Panc1 (cell line): Measurements from ENCODE around the gene MMAB. TPM values are rescaled to one million over a fixed set of nuclear protein-coding genes. Genes with fewer than 3 reads are reported as not detected.

Experiments used
- ATAC-seq: fragments of 200-7000 bp; cut with Tn5 transposase; 2 replicates; pipeline ENCODE4 v1.9.1; 2020; ENCODE audit warnings: mild to moderate bottlenecking, moderate library complexity
- BruUV-seq: library from RNA; stranded (reverse); fragments of 400-500 nt; replicated peaks from 2 replicates; lab custom pipeline; 2021; lab: Mats Ljungman, UMichigan
- CTCF ChIA-PET: fragments of 300-600 bp; sonication (Branson Sonifier 250); formaldehyde crosslinking; loops from one replicate; lab custom pipeline; 2022; ENCODE audit warnings: antibody characterized with exemption; lab: Charles Lee
- POLR2A ChIA-PET: fragments of 300-600 bp; sonication (Branson Sonifier 250); formaldehyde crosslinking; loops from one replicate; lab custom pipeline; 2022; ENCODE audit warnings: antibody characterized with exemption; lab: Charles Lee
- DNase-seq: peaks from one replicate; pipeline ENCODE4 v3.0.0-alpha.2; 2010; ENCODE audit warnings: low read depth, low spot score
- H3K27ac ChIP-seq: 2 replicates; pipeline ENCODE4 v1.5.1; 2011; ENCODE audit warnings: mild to moderate bottlenecking, low read length, inconsistent platforms
- H3K27me3 ChIP-seq: fragments of 200-500 bp; sonication (Bioruptor generic); 2 replicates; pipeline ENCODE4 v1.6.0; 2014; ENCODE audit warnings: low read length, inconsistent platforms; ENCODE audit not compliant: control insufficient read depth, insufficient read depth
- H3K36me3 ChIP-seq: fragments of 200-500 bp; sonication (Bioruptor generic); 2 replicates; pipeline ENCODE4 v1.5.1; 2014; ENCODE audit warnings: inconsistent platforms, mild to moderate bottlenecking, low read length, moderate library complexity; ENCODE audit not compliant: control insufficient read depth, insufficient read depth
- H3K4me1 ChIP-seq: 2 replicates; pipeline ENCODE4 v1.5.1; 2011; ENCODE audit warnings: inconsistent platforms, mild to moderate bottlenecking, low read length, moderate library complexity; ENCODE audit not compliant: control insufficient read depth, insufficient read depth
- H3K4me3 ChIP-seq, 2 experiments: 2 replicates each; pipeline ENCODE4 v1.5.1; 2011 to 2012; ENCODE audit warnings: low read depth in 2 of 2, low read length in 2 of 2, mild to moderate bottlenecking in 2 of 2, inconsistent platforms in 1 of 2, moderate library complexity in 1 of 2
- H3K9me3 ChIP-seq: fragments of 200-500 bp; sonication (Bioruptor generic); 2 replicates; pipeline ENCODE4 v1.5.1; 2014; ENCODE audit warnings: low read depth, mild to moderate bottlenecking, inconsistent platforms, low read length, moderate library complexity; ENCODE audit not compliant: control insufficient read depth, insufficient read depth
- CTCF ChIP-seq: fragments of 450-650 bp; IDR thresholded peaks from 2 replicates; pipeline ENCODE4 v1.5.1; 2017; ENCODE audit warnings: mild to moderate bottlenecking
- POLR2AphosphoS5 ChIP-seq: IDR thresholded peaks from 2 replicates; pipeline ENCODE4 v1.6.1; 2012; ENCODE audit warnings: mild to moderate bottlenecking, low read depth, low read length, moderate library complexity
- REST ChIP-seq, 2 experiments: IDR thresholded peaks; 2 replicates each; pipeline ENCODE4 v1.6.1; 2011 to 2012; ENCODE audit warnings: low read depth in 2 of 2, control low read depth in 1 of 2, low read length in 1 of 2, mild to moderate bottlenecking in 1 of 2, moderate library complexity in 1 of 2; ENCODE audit not compliant: insufficient read depth in 1 of 2
- SIN3A ChIP-seq: IDR thresholded peaks from 2 replicates; pipeline ENCODE4 v1.6.1; 2012; ENCODE audit warnings: low read depth, mild to moderate bottlenecking, low read length, moderate library complexity, borderline replicate concordance; ENCODE audit not compliant: insufficient read depth
- TCF7L2 ChIP-seq: IDR thresholded peaks from 2 replicates; pipeline ENCODE4 v1.6.1; 2011; ENCODE audit warnings: mild to moderate bottlenecking, low read depth, low read length, inconsistent platforms
- in situ Hi-C: cut with HindIII; loops from 2 replicates; pipeline ENCODE4 v1.10.0; 2016; ENCODE audit warnings: low sequenced_read_pairs, low pct_unique_long_range_greater_than_20kb
- intact Hi-C: fragments of 100-400 bp; cut with micrococcal nuclease; formaldehyde crosslinking; loops from one replicate; pipeline ENCODE4 v1.10.0; 2022; ENCODE audit not compliant: unreplicated experiment
- total RNA-seq: library from RNA; stranded (reverse); gene quantifications from one replicate; pipeline ENCODE4 v1.2.1, GENCODE V29; 2021; ENCODE audit not compliant: unreplicated experiment

The MMAB gene
- total RNA-seq, 1 experiment from 2014 or later: 58.6 TPM

- ATAC-seq: no peak
- Histone ChIP-seq H3K4me3 (no peak overlapping the region), H3K27ac (no peak overlapping the region), H3K4me1 (no peaks in the 10 kb centered on the region), H3K36me3 (no peaks in the 10 kb centered on the region), H3K9me3 (no peaks in the 10 kb centered on the region), H3K27me3 (peaks cover 4% of the 10 kb centered on the region; the same call in 1 of the 2 replicates)
- POLR2A ChIA-PET: interaction anchor here (0.6 to 0.7 kb wide), 2 partner anchors 36 to 803 kb away, joined by 3 to 15 read pairs; no protein-coding TSS in a partner anchor
- no peak for DNase-seq
- BruUV-seq: no TSS peak
- CTCF ChIA-PET: no interaction called here
- TF ChIP-seq SIN3A (no peak), POLR2AphosphoS5 (no peak), TCF7L2 (no peak), REST (IDR thresholded peaks at IDR 0.05; ENCODE audit: insufficient read depth in 1 of 2, low read depth in 2 of 2, low read length in 1 of 2) (no peak), CTCF (no peak)
- in situ Hi-C loops: no loop called here
- intact Hi-C loops: no loop called here
These were observed 18.5 kb downstream of the MMAB start for GRCh38 chr12:109554761-109555160.

- TF ChIP-seq SIN3A (no peak), TCF7L2 (no peak), REST (IDR thresholded peaks at IDR 0.05; ENCODE audit: insufficient read depth in 1 of 2, low read depth in 2 of 2, low read length in 1 of 2) (no peak), POLR2AphosphoS5 (no peak), CTCF (no peak)
These were observed 19.3 kb downstream of the MMAB start for GRCh38 chr12:109553906-109554500.

More at GRCh38 chr12:109553906-109554500, 19.3 kb downstream of the MMAB start:
- ATAC-seq (no peak), DNase-seq (no peak)
- Histone ChIP-seq H3K36me3 (no peaks in the 10 kb centered on the region), H3K4me1 (no peaks in the 10 kb centered on the region), H3K9me3 (no peaks in the 10 kb centered on the region), H3K27ac (no peak overlapping the region), H3K4me3 (no peak overlapping the region), H3K27me3 (peaks cover 11% of the 10 kb centered on the region)
- CTCF ChIA-PET: interaction anchor here (0.6 kb wide), 1 partner anchor 9 kb away, joined by 3 read pairs; no protein-coding TSS in a partner anchor
- POLR2A ChIA-PET: interaction anchor here (0.5 kb wide), 1 partner anchor 186 kb away, joined by 7 read pairs; no protein-coding TSS in a partner anchor
- intact Hi-C loops (no loop called here), in situ Hi-C loops (no loop called here)
- no TSS peak for BruUV-seq
